HTERT RPE-1 (cell line): ENCODE results near the gene ARTN.

ENCODE experiments used
- in situ Hi-C: fragments of 300-500 bp; cut with MboI; formaldehyde crosslinking; loops from 4 replicates; pipeline ENCODE4 v1.14.3; 2020; ENCODE audit warnings: low sequenced_read_pairs

The ARTN gene

DNA sequence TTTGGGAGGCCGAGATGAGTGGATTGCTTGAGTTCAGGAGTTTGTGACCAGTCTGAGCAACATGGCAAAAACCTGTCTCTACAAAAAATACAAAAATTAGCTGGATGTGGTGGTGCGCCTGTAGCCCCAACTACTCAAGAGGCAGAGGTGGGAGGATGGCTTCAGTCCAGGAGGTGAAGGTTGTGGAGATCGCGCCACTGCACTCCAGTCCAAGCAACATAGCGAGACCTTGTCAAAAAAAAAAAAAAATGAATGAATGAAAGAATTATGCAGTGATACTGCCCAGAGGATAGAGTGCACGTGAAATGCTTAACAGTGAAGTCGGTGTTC, 35.8 kb downstream of the ARTN start:
- in situ Hi-C loops = no loop called here

DNA sequence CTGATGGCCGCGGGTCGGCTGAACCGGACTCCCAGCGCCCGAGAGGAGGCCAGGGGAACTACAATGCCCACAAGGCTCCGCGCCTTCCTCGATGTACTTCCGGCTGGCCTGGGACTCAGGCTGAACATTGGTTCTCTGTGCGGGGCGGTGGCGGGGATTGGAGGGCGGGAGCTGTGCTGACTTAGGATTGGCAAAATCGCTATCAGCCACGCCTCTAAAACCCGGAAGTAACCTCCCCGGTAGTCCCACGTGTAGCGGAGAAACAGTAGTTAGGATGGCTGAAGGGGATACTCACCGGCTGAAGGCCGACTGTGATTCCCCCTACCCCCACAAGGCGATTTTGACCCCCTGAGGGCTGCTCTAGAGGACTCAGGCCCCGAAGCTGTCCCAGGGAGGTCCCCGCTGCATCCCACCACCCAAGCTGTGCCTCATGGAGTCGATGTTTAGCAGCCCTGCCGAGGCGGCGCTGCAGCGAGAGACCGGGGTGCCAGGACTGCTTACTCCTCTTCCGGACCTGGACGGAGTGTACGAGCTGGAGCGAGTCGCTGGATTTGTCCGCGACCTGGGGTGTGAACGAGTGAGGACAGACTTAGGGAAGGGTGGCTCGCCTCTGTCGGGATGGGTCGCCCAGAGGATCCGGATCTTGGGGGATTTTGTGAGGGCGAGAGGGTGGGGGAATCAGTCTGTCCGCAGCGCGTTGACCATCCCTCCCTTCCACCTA, 36.3 kb downstream of the ARTN start, which contains the start of gene DPH2:
Gene DPH2, plus strand, starts transcription at position 265 of the 721 bp plus-strand sequence. Its CDS starts 166 bp downstream, at position 431.
- in situ Hi-C loops = no loop called here

DNA sequence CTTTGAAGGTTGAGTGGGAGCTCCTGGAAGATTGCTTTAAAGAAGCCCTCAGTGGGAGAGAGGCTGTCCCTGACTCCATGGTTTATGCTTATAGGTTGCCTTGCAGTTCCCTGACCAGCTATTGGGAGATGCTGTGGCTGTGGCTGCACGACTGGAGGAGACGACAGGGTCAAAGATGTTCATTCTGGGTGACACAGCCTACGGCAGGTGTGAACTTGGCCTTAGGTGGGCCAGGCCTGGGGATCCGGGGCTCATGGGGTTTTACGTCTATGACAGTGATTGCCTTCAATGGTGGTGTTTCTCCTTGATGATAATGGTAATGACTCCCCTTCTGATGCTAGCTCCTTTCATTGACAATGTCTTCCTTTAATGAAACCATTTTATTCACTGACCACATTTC, 36.9 kb downstream of the ARTN start:
- in situ Hi-C loops = no loop called here

DNA sequence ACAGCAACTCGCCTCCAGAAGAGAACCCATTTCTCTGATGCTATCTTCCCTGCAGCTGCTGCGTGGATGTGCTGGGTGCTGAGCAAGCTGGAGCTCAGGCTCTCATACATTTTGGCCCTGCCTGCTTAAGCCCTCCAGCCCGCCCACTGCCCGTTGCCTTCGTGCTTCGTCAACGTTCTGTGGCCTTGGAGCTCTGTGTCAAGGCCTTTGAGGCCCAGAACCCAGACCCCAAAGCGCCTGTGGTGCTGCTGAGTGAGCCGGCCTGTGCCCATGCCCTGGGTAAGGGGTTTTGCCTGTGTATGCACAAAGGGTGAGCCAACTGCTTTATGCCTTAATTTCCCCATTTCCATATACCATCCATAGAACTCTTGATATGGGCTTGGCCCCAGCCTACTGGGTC, 37.3 kb downstream of the ARTN start:
- in situ Hi-C loops = no loop called here

DNA sequence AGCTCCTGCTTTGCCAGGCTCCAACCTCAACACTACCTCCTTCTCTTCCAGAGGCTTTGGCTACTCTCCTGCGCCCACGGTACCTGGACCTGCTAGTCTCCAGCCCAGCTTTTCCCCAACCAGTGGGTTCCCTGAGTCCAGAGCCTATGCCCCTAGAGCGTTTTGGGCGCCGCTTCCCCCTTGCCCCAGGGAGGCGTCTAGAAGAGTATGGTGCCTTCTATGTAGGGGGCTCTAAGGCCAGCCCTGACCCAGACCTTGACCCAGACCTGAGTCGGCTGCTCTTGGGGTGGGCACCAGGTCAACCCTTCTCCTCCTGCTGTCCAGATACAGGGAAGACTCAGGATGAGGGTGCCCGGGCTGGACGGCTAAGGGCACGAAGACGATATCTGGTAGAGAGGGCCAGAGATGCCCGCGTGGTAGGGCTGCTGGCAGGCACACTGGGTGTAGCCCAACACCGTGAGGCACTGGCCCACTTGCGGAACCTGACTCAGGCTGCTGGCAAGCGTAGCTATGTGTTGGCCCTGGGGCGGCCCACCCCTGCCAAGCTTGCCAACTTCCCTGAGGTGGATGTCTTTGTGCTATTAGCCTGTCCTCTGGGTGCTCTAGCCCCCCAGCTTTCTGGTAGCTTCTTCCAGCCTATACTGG, 37.9 kb downstream of the ARTN start:
- in situ Hi-C loops = no loop called here

DNA sequence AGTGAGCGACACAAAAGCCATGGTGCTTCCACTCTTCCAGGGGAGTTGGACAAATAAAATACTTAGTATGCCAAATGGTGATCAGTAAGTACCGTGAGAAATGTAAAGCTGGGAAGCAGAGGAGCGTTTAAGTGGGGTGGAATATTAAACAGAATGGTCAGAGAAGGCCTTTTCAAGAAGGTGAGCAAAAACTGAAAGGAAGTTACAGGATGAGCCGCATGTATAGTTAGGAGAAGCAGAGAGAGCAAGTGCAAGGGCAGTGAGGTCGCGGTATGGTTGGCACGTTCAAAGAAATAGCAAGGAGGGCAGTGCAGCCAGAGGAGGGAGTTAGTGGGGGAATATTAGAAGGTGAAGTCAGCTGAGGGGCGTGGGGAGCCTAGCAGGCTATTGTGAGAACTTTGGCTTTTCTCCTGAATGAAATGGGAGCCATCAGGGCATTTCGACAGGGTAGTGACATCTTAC, 40.4 kb downstream of the ARTN start:
- in situ Hi-C loops = no loop called here

DNA sequence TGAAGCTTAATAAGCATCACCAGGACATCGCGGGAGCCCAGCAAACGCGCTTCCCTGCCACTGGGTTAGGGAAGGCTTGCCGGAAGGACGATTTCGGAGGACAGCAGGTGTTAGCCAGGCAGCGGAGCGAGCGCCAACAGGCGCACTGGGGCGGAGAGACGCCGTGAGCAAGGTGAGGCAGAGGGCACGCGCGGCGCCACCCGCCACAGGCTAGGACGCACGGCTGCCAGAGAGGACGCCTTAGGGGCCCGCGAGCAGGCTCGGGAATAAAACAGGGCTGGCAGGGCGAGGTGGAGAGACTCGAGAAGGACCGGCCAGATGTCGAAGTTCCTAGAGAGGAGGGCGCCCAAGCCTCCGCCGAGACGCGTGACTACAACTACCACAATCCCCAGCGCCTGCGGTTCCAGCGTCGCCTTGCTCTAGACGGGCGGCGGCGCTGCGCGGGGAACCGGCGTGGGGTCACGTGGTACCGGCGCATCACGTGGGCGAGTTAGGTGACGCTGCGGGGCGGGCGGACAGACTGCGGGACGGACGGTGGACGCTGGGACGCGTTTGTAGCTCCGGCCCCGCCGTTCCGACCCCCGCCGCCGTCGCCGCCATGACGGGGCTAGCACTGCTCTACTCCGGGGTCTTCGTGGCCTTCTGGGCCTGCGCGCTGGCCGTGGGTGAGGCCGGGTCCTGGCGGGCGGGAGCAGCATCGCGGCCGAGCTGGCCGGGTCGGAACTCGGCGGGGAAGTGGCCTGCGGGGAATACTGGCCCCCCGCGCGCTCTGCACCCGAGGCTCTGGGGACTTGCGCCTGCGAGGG, 41.0 kb downstream of the ARTN start, which contains the start of gene ATP6V0B:
Gene ATP6V0B, plus strand, starts transcription at position 518 of the 806 bp plus-strand sequence. Its CDS starts 81 bp downstream, at position 599.
- in situ Hi-C loops = no loop called here

DNA sequence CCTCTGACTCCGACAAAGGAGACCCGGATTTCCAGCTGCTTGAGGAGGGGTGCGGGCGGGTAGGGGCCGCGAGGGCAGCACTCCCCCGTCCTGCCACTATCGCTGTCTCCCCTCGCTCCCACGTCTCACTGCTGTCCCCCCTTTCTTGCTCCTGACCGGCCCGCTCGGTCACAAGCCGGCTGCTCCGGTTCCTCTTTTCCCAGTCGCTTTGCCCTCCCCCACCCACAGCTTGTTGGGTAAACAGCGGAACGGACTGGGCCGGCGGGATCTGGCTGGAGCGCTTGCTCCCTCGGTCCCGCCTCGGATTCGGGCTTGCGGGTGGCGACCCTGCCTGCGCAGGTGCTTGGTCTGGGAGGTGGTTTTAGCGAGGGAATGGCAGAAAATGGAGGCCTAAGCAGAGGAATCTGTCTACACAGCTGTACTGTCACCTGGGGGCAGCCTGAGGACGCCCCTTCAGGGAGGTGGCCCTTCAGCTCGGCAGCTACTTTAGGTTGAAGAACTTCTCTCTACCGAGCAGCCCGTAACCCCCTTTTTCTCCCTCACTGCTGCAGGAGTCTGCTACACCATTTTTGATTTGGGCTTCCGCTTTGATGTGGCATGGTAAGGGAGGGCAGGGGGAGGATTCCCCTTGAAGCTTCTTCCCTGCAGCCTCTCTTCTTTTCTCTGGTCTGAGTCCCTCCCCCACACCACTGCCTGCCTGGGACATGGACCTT, 41.8 kb downstream of the ARTN start:
- in situ Hi-C loops = no loop called here

DNA sequence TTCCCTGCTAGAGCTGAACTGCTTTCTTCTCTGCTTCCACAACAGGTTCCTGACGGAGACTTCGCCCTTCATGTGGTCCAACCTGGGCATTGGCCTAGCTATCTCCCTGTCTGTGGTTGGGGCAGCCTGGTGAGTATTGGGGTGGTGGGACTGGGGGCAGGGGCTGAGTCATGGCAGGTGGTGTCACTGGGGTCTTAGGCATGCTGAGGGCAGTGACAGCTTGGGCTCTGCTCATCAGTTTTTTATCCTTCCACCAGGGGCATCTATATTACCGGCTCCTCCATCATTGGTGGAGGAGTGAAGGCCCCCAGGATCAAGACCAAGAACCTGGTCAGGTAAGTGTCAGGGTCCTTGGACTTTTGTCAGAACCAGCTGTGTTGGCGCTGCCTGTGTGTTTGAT, 42.4 kb downstream of the ARTN start:
- in situ Hi-C loops = no loop called here

DNA sequence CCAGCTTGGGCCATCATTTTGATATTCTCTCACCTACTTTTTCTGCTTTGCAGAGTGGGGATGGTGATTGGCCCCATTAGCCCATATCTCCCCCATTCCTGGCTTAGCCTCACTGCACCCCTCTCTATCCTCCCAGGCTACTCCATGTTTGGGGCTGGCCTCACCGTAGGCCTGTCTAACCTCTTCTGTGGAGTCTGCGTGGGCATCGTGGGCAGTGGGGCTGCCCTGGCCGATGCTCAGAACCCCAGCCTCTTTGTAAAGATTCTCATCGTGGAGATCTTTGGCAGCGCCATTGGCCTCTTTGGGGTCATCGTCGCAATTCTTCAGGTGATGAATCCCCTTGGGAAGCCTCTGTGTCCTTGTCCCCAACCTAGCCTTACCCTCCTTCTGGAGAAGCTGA, 43.3 kb downstream of the ARTN start:
- in situ Hi-C loops = no loop called here

DNA sequence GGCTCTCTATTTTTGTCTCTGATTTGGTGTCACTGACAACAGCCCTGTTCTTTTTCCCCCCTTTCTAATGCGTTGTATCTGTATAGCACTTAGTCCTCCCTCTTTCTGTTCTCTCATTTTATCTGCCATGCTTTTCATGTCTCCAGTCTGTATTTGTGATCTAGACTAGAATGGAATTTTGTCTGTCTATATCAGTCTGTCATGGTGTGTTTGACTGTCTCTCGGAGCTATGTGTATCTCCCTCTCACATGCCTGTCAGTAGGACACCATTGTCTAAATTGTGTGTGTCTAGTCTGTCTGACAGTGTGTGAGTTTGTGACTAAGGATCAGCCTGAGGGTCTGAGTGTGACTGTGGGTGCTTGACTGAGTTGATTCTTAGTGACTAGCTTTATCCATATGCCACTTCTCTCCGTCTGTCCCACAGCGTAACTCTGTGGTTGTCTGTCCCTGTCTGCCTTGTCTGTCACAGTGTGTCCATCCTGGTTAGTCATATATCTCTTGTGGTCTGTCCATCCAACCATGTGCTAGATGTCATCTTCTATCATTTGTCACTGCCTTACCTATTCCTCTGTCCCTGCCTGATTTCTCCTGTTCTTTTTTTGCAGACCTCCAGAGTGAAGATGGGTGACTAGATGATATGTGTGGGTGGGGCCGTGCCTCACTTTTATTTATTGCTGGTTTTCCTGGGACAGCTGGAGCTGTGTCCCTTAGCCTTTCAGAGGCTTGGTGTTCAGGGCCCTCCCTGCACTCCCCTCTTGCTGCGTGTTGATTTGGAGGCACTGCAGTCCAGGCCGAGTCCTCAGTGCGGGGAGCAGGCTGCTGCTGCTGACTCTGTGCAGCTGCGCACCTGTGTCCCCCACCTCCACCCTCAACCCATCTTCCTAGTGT, 44.0 kb downstream of the ARTN start:
- in situ Hi-C loops = no loop called here

DNA sequence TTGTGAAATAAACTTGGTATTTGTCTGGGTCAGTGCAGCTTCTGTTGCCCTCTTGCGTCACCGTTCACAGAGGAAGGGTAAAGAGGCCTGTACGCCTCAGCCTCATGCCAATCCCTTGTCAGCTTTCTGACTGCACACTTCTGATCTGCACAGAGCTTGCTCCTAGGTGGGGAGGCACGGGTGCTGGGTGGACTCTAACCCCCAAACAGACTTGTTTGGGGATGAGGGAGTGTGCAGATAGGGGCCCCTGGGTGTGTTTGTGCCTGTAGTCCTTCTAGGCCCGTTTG, 44.6 kb downstream of the ARTN start:
- in situ Hi-C loops = no loop called here

DNA sequence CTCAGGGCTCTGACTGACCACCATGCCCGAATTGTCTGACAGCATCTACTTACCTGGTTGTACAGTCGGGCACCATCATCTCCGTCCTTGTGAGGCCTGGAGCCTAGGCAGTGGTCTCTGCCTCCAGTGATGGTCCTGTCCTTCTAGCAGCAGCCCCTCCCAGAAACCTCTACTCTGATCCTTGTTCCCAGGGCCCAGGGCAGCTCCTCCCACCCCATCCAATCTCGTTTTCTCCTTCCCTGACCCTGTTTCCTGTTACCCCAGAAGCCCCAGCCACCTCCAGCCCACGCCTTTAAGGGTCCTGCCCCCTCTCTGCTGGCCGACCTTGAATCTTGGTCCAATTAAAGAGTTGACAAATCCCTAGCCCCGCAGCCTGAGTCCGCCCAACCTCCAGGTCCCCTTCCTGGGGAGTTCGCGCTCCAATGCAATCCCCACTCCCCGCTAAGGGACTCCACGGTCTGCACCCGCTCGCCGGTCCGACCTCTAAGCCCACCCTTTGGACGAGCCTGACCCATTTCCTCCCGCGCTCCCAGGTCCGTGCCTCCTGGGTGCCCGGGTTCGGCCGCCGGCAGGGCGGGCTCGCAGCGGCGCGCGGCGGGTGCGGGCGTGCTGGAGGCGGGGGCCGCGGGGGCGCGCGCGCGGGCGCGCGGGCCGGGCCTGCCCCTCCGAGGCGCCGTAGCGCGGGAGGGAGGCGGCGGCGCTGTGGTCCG, 45.1 kb downstream of the ARTN start, which contains the start of gene B4GALT2:
Gene B4GALT2, plus strand, starts transcription at position 660 of the 710 bp plus-strand sequence. CDS start 1,951 bp downstream, outside the sequence.
- in situ Hi-C loops = no loop called here

DNA sequence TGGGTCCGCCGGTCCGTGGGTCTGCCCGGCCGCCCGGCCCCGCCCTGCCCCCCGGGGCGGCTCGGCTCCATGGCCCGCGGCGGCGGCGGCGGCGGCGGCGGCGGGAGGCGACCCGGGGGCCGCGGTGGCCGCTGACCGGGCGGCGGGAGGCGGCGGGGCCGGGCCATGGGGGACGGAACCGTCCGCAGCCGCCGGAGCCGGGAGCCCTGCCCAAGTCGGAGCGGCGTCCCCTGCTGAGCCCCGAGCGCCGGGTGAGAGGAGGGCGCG, 45.6 kb downstream of the ARTN start:
- in situ Hi-C loops = no loop called here

DNA sequence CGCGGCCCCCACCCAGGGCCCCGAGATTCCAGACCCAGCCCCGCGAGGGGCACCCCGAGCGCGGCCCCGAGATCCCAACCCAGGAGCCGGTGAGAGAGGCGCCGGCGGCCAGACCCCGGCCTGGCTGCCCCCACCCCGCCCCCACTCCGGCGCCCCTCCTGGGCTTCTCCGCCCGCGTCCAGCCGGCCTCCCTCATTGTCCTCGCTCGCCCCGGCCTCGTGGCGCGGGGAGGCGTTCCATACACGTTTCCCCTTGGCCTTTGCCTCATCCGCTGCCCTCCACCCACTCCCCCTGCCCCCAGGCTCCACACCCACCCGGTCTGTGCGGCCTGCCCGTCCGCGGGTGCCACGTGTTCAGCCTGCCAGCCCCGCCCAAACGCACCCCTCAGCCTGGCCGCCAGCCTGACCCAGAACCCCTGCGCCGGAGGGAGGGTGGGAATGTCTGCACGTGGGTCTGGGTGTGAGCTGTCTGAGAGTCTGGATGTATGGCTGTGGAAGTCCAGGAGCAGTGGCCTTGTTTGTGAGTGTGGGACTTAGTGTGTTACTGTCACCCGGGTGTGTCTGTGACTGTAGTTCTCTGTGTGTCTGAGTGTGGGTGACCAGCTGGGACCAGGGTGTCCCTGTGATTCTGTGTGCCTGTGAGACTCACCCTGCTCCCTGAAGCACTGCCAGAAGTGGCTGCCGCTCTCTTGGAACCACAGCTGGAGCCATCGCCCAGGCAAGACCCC, 46.1 kb downstream of the ARTN start:
- in situ Hi-C loops = no loop called here

DNA sequence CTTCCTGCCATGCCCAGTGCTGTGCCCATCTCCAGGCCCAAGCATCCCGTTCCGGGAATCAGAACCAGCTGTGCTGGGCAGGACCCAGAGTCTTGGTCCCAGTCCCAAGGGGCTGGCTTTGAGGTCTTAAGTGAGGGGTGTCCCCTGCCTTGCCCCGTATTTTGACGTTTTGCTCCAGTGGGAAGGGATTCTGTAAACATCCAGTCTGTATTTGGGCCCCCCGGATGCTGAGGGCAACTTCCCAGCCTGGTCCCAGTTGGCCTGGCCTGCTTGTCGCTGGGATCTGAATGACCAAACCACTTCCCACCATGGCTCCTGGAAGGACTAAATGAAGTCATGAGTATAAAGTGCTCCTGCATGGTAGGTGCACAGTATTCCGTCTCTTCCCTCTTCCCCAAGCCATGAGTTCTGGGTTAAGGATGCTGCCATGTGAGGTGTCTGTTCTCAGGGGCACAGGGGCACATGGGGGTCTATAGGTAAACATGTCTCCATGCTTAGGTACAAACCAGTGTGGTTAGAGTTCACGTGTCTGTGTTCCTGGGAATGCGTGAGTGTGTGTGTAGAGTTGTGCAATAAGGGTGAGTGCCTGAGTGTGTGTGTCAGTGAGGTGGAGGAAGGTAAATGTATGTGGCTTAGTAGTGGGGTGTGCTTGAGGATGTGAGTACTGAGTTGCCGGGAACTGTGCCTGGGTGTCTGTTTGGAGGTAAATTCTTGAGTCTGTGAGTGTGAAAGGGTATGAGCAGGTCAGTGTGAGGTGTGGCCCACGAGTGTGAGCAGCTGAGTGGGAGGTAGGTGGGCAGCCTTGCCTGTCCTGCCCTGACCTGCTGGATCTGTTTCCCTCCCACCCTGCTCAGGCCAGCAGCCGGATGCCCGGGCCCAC, 46.9 kb downstream of the ARTN start:
- in situ Hi-C loops = no loop called here

DNA sequence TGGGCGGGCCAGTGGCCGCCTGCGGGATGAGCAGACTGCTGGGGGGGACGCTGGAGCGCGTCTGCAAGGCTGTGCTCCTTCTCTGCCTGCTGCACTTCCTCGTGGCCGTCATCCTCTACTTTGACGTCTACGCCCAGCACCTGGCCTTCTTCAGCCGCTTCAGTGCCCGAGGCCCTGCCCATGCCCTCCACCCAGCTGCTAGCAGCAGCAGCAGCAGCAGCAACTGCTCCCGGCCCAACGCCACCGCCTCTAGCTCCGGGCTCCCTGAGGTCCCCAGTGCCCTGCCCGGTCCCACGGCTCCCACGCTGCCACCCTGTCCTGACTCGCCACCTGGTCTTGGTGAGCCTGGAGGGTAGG, 47.5 kb downstream of the ARTN start:
- in situ Hi-C loops = no loop called here

DNA sequence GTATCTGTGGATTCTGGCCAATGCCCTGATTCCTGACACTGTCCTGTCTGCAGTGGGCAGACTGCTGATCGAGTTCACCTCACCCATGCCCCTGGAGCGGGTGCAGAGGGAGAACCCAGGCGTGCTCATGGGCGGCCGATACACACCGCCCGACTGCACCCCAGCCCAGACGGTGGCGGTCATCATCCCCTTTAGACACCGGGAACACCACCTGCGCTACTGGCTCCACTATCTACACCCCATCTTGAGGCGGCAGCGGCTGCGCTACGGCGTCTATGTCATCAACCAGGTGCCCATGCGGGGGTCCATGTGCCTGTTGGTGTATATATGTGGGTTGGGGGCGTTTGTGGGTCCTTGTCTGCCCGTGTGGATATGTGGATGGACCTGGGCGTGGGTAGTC, 48.0 kb downstream of the ARTN start:
- in situ Hi-C loops = no loop called here
